G401 (cell line): ENCODE results near the gene NEB. TPM values are rescaled to one million over a fixed set of nuclear protein-coding genes. Genes with fewer than 3 reads are reported as not detected.

Experiments
- DNase-seq: peaks from one replicate; pipeline ENCODE4 v3.0.0-alpha.2; 2015; ENCODE audit warnings: low spot score
- in situ Hi-C: cut with HindIII; loops from 2 replicates; pipeline ENCODE4 v1.10.0; 2016; ENCODE audit warnings: low sequenced_read_pairs, mixed read lengths
- total RNA-seq: library from RNA; depleted of rRNA; stranded (reverse); fragments of >200 nt; shearing (Covaris generic); gene quantifications from 2 replicates; pipeline ENCODE4 v1.2.3, GENCODE V29; 2014

NEB gene
- total RNA-seq, 1 experiment from 2014 or later, result 0.27 TPM

GRCh38 chr2:151523850-151524249, 210.4 kb downstream of the NEB start:
- DNase-seq, result no peak
- in situ Hi-C loops, result no loop called here

GRCh38 chr2:151522556-151522955, 211.7 kb downstream of the NEB start:
- in situ Hi-C loops, result no loop called here
- no peak for DNase-seq

GRCh38 chr2:151520976-151521375, 213.3 kb downstream of the NEB start:
- in situ Hi-C loops, result no loop called here
- DNase-seq, result no peak

- in situ Hi-C loops, result no loop called here
- DNase-seq, result no peak
These were observed 215.5 kb downstream of the NEB start for GRCh38 chr2:151518802-151519201.

GRCh38 chr2:151508519-151508918, 225.8 kb downstream of the NEB start:
- in situ Hi-C loops, result no loop called here
- no peak for DNase-seq

GRCh38 chr2:151506170-151506569, 228.1 kb downstream of the NEB start:
- in situ Hi-C loops, result no loop called here
- no peak for DNase-seq

GRCh38 chr2:151498178-151498577, 236.1 kb downstream of the NEB start:
- in situ Hi-C loops, result no loop called here
- no peak for DNase-seq

GRCh38 chr2:151491496-151491895, 242.8 kb downstream of the NEB start:
- in situ Hi-C loops, result no loop called here
- DNase-seq, result no peak

GRCh38 chr2:151490276-151490675, 244.0 kb downstream of the NEB start:
- DNase-seq, result no peak
- in situ Hi-C loops, result no loop called here

GRCh38 chr2:151486053-151486452, 248.2 kb downstream of the NEB start:
- in situ Hi-C loops, result no loop called here
- DNase-seq, result no peak

- no peak for DNase-seq
- in situ Hi-C loops, result no loop called here
These were observed 250.2 kb downstream of the NEB start for GRCh38 chr2:151484100-151484499.

GRCh38 chr2:151483546-151483945, 250.7 kb downstream of the NEB start:
- no peak for DNase-seq
- in situ Hi-C loops, result no loop called here

- DNase-seq, result no peak
- in situ Hi-C loops, result no loop called here
These were observed 252.0 kb downstream of the NEB start for GRCh38 chr2:151482171-151482725.

GRCh38 chr2:151481744-151482143, 252.5 kb downstream of the NEB start:
- no peak for DNase-seq
- in situ Hi-C loops, result no loop called here

- no peak for DNase-seq
- in situ Hi-C loops, result no loop called here
These were observed 256.3 kb downstream of the NEB start for GRCh38 chr2:151478011-151478410.

GRCh38 chr2:151476287-151476686, 258.0 kb downstream of the NEB start:
- no peak for DNase-seq
- in situ Hi-C loops, result no loop called here

- DNase-seq, result no peak
- in situ Hi-C loops, result no loop called here
These were observed 259.2 kb downstream of the NEB start for GRCh38 chr2:151475071-151475470.

GRCh38 chr2:151472966-151473365, 261.3 kb downstream of the NEB start:
- no peak for DNase-seq
- in situ Hi-C loops, result no loop called here

GRCh38 chr2:151470556-151470955, 263.7 kb downstream of the NEB start:
- DNase-seq, result no peak
- in situ Hi-C loops, result no loop called here

GRCh38 chr2:151465771-151466170, 268.5 kb downstream of the NEB start:
- DNase-seq, result no peak
- in situ Hi-C loops, result no loop called here

- in situ Hi-C loops, result no loop called here
- DNase-seq, result no peak
These were observed 274.9 kb downstream of the NEB start for GRCh38 chr2:151459358-151459757.

GRCh38 chr2:151439127-151439526, 295.1 kb downstream of the NEB start:
- no peak for DNase-seq
- in situ Hi-C loops, result no loop called here
